H9 (cell line): ENCODE results near the gene COL4A2. TPM values are rescaled to one million over a fixed set of nuclear protein-coding genes. Genes with fewer than 3 reads are reported as not detected.

Experiments used
- DNase-seq: peaks from one replicate; pipeline ENCODE4 v3.0.0-alpha.2; 2017
- H2AFZ ChIP-seq: one replicate; pipeline ENCODE4 v1.6.1; 2013; ENCODE audit warnings: mild to moderate bottlenecking, low read length, control low read depth, moderate library complexity
- H2AK5ac ChIP-seq: 2 replicates; pipeline ENCODE4 v1.6.1; 2013; ENCODE audit warnings: low read length, control low read depth, mixed read lengths; ENCODE audit not compliant: insufficient read length
- H2BK120ac ChIP-seq: one replicate; pipeline ENCODE4 v1.6.1; 2013; ENCODE audit warnings: low read depth, mild to moderate bottlenecking, low read length, control low read depth, inconsistent platforms; ENCODE audit not compliant: poor library complexity, severe bottlenecking
- H2BK12ac ChIP-seq: 2 replicates; pipeline ENCODE4 v1.6.1; 2013; ENCODE audit warnings: low read length, control low read depth, mixed read lengths, low read depth; ENCODE audit not compliant: insufficient read length
- H2BK15ac ChIP-seq: 2 replicates; pipeline ENCODE4 v1.6.1; 2013; ENCODE audit warnings: low read depth, low read length, control low read depth
- H2BK20ac ChIP-seq: one replicate; pipeline ENCODE4 v1.6.1; 2013; ENCODE audit warnings: low read depth, mild to moderate bottlenecking, low read length, control low read depth, inconsistent platforms; ENCODE audit not compliant: poor library complexity, severe bottlenecking
- H2BK5ac ChIP-seq: 2 replicates; pipeline ENCODE4 v1.6.1; 2013; ENCODE audit warnings: low read length, control low read depth, mixed read lengths; ENCODE audit not compliant: insufficient read length
- H3K14ac ChIP-seq: 2 replicates; pipeline ENCODE4 v1.6.1; 2013; ENCODE audit warnings: low read length, control low read depth; ENCODE audit not compliant: insufficient read depth
- H3K18ac ChIP-seq: 2 replicates; pipeline ENCODE4 v1.6.1; 2013; ENCODE audit warnings: low read depth, mild to moderate bottlenecking, mixed read lengths, low read length, control low read depth; ENCODE audit not compliant: insufficient read length
- H3K23ac ChIP-seq: 2 replicates; pipeline ENCODE4 v1.6.1; 2013; ENCODE audit warnings: low read length, control low read depth, mixed read lengths, low read depth; ENCODE audit not compliant: insufficient read length
- H3K23me2 ChIP-seq: 2 replicates; pipeline ENCODE4 v1.6.1; 2013; ENCODE audit warnings: low read depth, mild to moderate bottlenecking, mixed read lengths, low read length, control low read depth; ENCODE audit not compliant: insufficient read length, poor library complexity, severe bottlenecking
- H3K27ac ChIP-seq: 2 replicates; pipeline ENCODE4 v1.5.1; 2013; ENCODE audit warnings: low read length, control low read depth, mixed read lengths, low read depth; ENCODE audit not compliant: insufficient read length
- H3K27me3 ChIP-seq: 2 replicates; pipeline ENCODE4 v1.6.1; 2013; ENCODE audit warnings: low read length, control low read depth, inconsistent platforms; ENCODE audit not compliant: insufficient read depth
- H3K4ac ChIP-seq: 2 replicates; pipeline ENCODE4 v1.6.1; 2013; ENCODE audit warnings: low read depth, mild to moderate bottlenecking, control low read depth, inconsistent platforms, low read length, moderate library complexity
- H3K4me1 ChIP-seq: 2 replicates; pipeline ENCODE4 v1.6.1; 2013; ENCODE audit warnings: low read length, control low read depth, inconsistent platforms; ENCODE audit not compliant: insufficient read depth
- H3K4me2 ChIP-seq: 2 replicates; pipeline ENCODE4 v1.6.1; 2013; ENCODE audit warnings: low read length, control low read depth, mixed read lengths; ENCODE audit not compliant: insufficient read length, insufficient read depth
- H3K56ac ChIP-seq: 2 replicates; pipeline ENCODE4 v1.6.1; 2013; ENCODE audit warnings: low read depth, mild to moderate bottlenecking, mixed read lengths, low read length, control low read depth; ENCODE audit not compliant: insufficient read length
- H3K79me1 ChIP-seq: 2 replicates; pipeline ENCODE4 v1.6.1; 2013; ENCODE audit warnings: low read depth, mild to moderate bottlenecking, moderate library complexity, low read length, control low read depth, inconsistent platforms; ENCODE audit not compliant: insufficient read depth, poor library complexity, severe bottlenecking
- H3K79me2 ChIP-seq: 2 replicates; pipeline ENCODE4 v1.6.1; 2013; ENCODE audit warnings: low read length, control low read depth, inconsistent platforms; ENCODE audit not compliant: insufficient read depth
- H3K9ac ChIP-seq: 2 replicates; pipeline ENCODE4 v1.6.1; 2013; ENCODE audit warnings: low read length, control low read depth, mixed read lengths; ENCODE audit not compliant: insufficient read length; ENCODE audit errors: extremely low read depth
- H3K9me3 ChIP-seq: one replicate; pipeline ENCODE4 v1.6.1; 2013; ENCODE audit warnings: low read depth, low read length, inconsistent platforms; ENCODE audit not compliant: control insufficient read depth
- H3T11ph ChIP-seq: one replicate; pipeline ENCODE4 v1.6.1; 2013; ENCODE audit warnings: mild to moderate bottlenecking, low read length, control low read depth, inconsistent platforms
- H4K20me1 ChIP-seq: one replicate; pipeline ENCODE4 v1.6.1; 2013; ENCODE audit not compliant: control insufficient read depth, insufficient read length, insufficient read depth
- H4K5ac ChIP-seq: 2 replicates; pipeline ENCODE4 v1.6.1; 2013; ENCODE audit warnings: low read depth, mild to moderate bottlenecking, mixed read lengths, low read length, control low read depth; ENCODE audit not compliant: insufficient read length
- H4K8ac ChIP-seq: replicated peaks from 2 replicates; pipeline ENCODE4 v1.6.1; 2013; ENCODE audit warnings: low read length, control low read depth, mixed read lengths, low read depth; ENCODE audit not compliant: insufficient read length
- H4K91ac ChIP-seq: 2 replicates; pipeline ENCODE4 v1.6.1; 2013; ENCODE audit warnings: low read depth, mild to moderate bottlenecking, moderate library complexity, mixed read lengths, low read length, control low read depth; ENCODE audit not compliant: insufficient read length
- H3K27ac Mint-ChIP-seq, 3 experiments: 2 replicates in 2 of 3; 3 replicates in 1 of 3; pipeline ENCODE4 v1.8.0; 2020 to 2021; ENCODE audit warnings: mixed read lengths in 3 of 3, mild to moderate bottlenecking in 1 of 3, moderate library complexity in 1 of 3
- H3K27me3 Mint-ChIP-seq: 2 replicates; pipeline ENCODE4 v1.8.0; 2021; ENCODE audit warnings: low read depth, mild to moderate bottlenecking, moderate library complexity, mixed read lengths
- H3K36me3 Mint-ChIP-seq, 3 experiments: 2 replicates in 2 of 3; 3 replicates in 1 of 3; pipeline ENCODE4 v1.8.0; 2020 to 2021; ENCODE audit warnings: low read depth in 3 of 3, mixed read lengths in 3 of 3; ENCODE audit not compliant: insufficient read depth in 1 of 3
- H3K4me1 Mint-ChIP-seq, 2 experiments: 2 replicates each; pipeline ENCODE4 v1.8.0; 2020; ENCODE audit warnings: mixed read lengths in 2 of 2
- H3K4me3 Mint-ChIP-seq, 2 experiments: 2 replicates in 1 of 2; 3 replicates in 1 of 2; pipeline ENCODE4 v1.8.0; 2020 to 2021; ENCODE audit warnings: mild to moderate bottlenecking in 2 of 2, mixed read lengths in 2 of 2, moderate library complexity in 1 of 2
- H3K9me3 Mint-ChIP-seq, 2 experiments: 2 replicates in 1 of 2; 3 replicates in 1 of 2; pipeline ENCODE4 v1.8.0; 2020; ENCODE audit warnings: mild to moderate bottlenecking in 2 of 2, mixed read lengths in 2 of 2, moderate library complexity in 1 of 2
- CTCF ChIP-seq: fragments of 200-600 bp; sonication (generic); conservative IDR thresholded peaks from 3 replicates; pipeline ENCODE4 v1.8.0; 2021; ENCODE audit warnings: antibody characterized with exemption, mild to moderate bottlenecking
- WGBS: extraction: QIAGEN DNeasy Blood & Tissue Kit; methylation state at CpG from one replicate; pipeline ENCODE4 v1.1.7; 2013; ENCODE audit warnings: missing lambda C conversion rate, low lambda C conversion rate, mixed read lengths; ENCODE audit not compliant: insufficient read length; ENCODE audit errors: extremely low coverage; 5-methylcytosine and 5-hydroxymethylcytosine counted together
- total RNA-seq: library from RNA; stranded (reverse); gene quantifications from 2 replicates; pipeline ENCODE4 v1.2.1, GENCODE V29; 2021

COL4A2 gene
- total RNA-seq, 1 experiment from 2014 or later: 76.5 TPM

GRCh38 chr13:110470272-110471009, 163.4 kb downstream of the COL4A2 start:
- Histone ChIP-seq H4K5ac (no peak overlapping the region), H2BK20ac (no peak overlapping the region), H3K4ac (no peak overlapping the region), H3K27me3 (no peaks in the 10 kb centered on the region), H4K8ac (no peak overlapping the region), H2BK12ac (no peak overlapping the region), H3K14ac (no peak overlapping the region), H3K18ac (no peak overlapping the region), H3K79me1 (no peaks in the 10 kb centered on the region), H3K23me2 (no peaks in the 10 kb centered on the region), H2BK15ac (no peak overlapping the region), H3K56ac (no peak overlapping the region), H3K9ac (no peak overlapping the region), H3K27ac (no peak overlapping the region), H4K20me1 (no peaks in the 10 kb centered on the region), H3K4me2 (no peak overlapping the region), H2BK5ac (no peak overlapping the region), H3K9me3 (no peaks in the 10 kb centered on the region), H2BK120ac (no peak overlapping the region), H2AK5ac (no peak overlapping the region), H3K23ac (no peak overlapping the region), H4K91ac (no peak overlapping the region), H3T11ph (no peak overlapping the region), H3K79me2 (no peaks in the 10 kb centered on the region), H3K4me1 (no peaks in the 10 kb centered on the region), H2AFZ (no peak overlapping the region)
- Mint-ChIP-seq H3K27me3 (no peaks in the 10 kb centered on the region), H3K4me3 (no peak overlapping the region), H3K4me1 (peaks cover 14 to 17% of the 10 kb centered on the region in 2 experiments), H3K36me3 (peaks cover 26 to 62% (median 47%) of the 10 kb centered on the region in 3 experiments), H3K9me3 (no peaks in the 10 kb centered on the region), H3K27ac (peak overlapping the region in 2 of 3 experiments; percentile 21 to 76; a peak in 5 of 7 replicates)
- no peak for DNase-seq
- TF ChIP-seq CTCF: no peak
- WGBS: no CpG with 5 or more reads among the region's 14 CpGs
